Motor neuron (in vitro differentiated cells): ENCODE measurements around the gene CCDC13. TPM values are rescaled to one million over a fixed set of nuclear protein-coding genes. Genes with fewer than 3 reads are reported as not detected.

ENCODE experiments used
- ATAC-seq, 8 experiments: fragments of 200-7000 bp; cut with Tn5 transposase; replicated peaks in 6 of 8; 2 replicates each; pipeline ENCODE4 v1.8.0; 2021; ENCODE audit warnings: mild to moderate bottlenecking in 8 of 8, moderate library complexity in 8 of 8
- H3K27ac ChIP-seq, 2 donors: fragments of 250-450 bp; sonication (Bioruptor Pico); 2 replicates each; pipeline ENCODE4 v1.9.0; 2021; ENCODE audit warnings: antibody characterized with exemption in 2 of 2, mild to moderate bottlenecking in 2 of 2, moderate library complexity in 1 of 2
- H3K4me1 ChIP-seq, 2 donors: fragments of 250-450 bp; sonication (Bioruptor Pico); replicated peaks in 1 of 2; 2 replicates each; pipeline ENCODE4 v1.6.1; 2021; ENCODE audit warnings: antibody characterized with exemption in 2 of 2, mild to moderate bottlenecking in 2 of 2, moderate library complexity in 1 of 2
- H3K4me3 ChIP-seq, 5 donors: fragments of 250-450 bp; sonication (Bioruptor Pico); 2 replicates each; pipeline ENCODE4 v1.9.0; 2021; ENCODE audit warnings: antibody characterized with exemption in 5 of 5, mild to moderate bottlenecking in 5 of 5, moderate library complexity in 4 of 5
- WGBS, 10 experiments: fragments of 450-650 bp; shearing (Covaris generic); methylation state at CpG; one replicate each; pipeline ENCODE4 v1.0.0; 2022; 5-methylcytosine and 5-hydroxymethylcytosine counted together
- in situ Hi-C, 9 experiments: fragments of 400-800 bp; cut with MboI; loops; one replicate each; pipeline ENCODE4 v1.15.0; 2021; ENCODE audit warnings: low sequenced_read_pairs in 9 of 9, low pct_unique_long_range_greater_than_20kb in 2 of 9; ENCODE audit not compliant: unreplicated experiment in 9 of 9
- total RNA-seq, 8 experiments: library from RNA; unstranded; fragments of 300-600 nt; gene quantifications; 2 replicates each; pipeline versions ENCODE4 v1.2.3 to v1.2.4, GENCODE V29; 2022

The CCDC13 gene
- total RNA-seq, 8 experiments from 2014 or later, result 1.0 to 18.8 (median 1.5) TPM

GRCh38 chr3:42733501-42734262 is 39.4 kb downstream of the CCDC13 start:
- Histone ChIP-seq H3K4me1 (peaks cover 4 to 12% of the 10 kb centered on the region in 2 donors), H3K4me3 (no peak overlapping the region), H3K27ac (no peak overlapping the region)
- in situ Hi-C loops, result no loop called here
- ATAC-seq, result peak in 2 of 8 experiments; percentile 12 to 15
- 35 to 83% (median 73%) methylated on average over 1 to 7 of the region's 13 CpGs; no CpG with 5 or more reads in 5 of the 10 experiments for WGBS, 10 experiments

GRCh38 chr3:42732829-42733459 is 40.1 kb downstream of the CCDC13 start:
- ATAC-seq, result peak in 1 of 8 experiments; percentile 31
- WGBS, 10 experiments, result 65 to 100% (median 90%) methylated on average over 1 to 6 of the region's 9 CpGs; no CpG with 5 or more reads in 3 of the 10 experiments
- H3K27ac ChIP-seq, result no peak overlapping the region
- peaks cover 4 to 12% of the 10 kb centered on the region in 2 donors for H3K4me1 ChIP-seq
- no peak overlapping the region for H3K4me3 ChIP-seq
- in situ Hi-C loops, result no loop called here

- in situ Hi-C loops, result no loop called here
- Histone ChIP-seq H3K27ac (no peak overlapping the region), H3K4me3 (no peak overlapping the region), H3K4me1 (peaks cover 4 to 12% of the 10 kb centered on the region in 2 donors)
- 14 to 83% (median 75%) methylated on average over 1 to 2 of the region's 4 CpGs; no CpG with 5 or more reads in 7 of the 10 experiments for WGBS, 10 experiments
- ATAC-seq, result peak in 1 of 8 experiments; percentile 29
These were observed 40.7 kb downstream of the CCDC13 start for GRCh38 chr3:42732196-42732828.

GRCh38 chr3:42731476-42732195 is 41.4 kb downstream of the CCDC13 start:
- no peak for ATAC-seq

GRCh38 chr3:42730706-42731420 is 42.2 kb downstream of the CCDC13 start:
- no peak for ATAC-seq
- Histone ChIP-seq H3K4me3 (no peak overlapping the region), H3K4me1 (peaks cover 4 to 12% of the 10 kb centered on the region in 2 donors), H3K27ac (no peak overlapping the region)
- in situ Hi-C loops, result no loop called here
- 69 to 82% methylated on average over 3 of the region's 3 CpGs; no CpG with 5 or more reads in 8 of the 10 experiments for WGBS, 10 experiments

More at GRCh38 chr3:42731476-42732195, 41.4 kb downstream of the CCDC13 start:
- Histone ChIP-seq H3K4me3 (no peak overlapping the region), H3K4me1 (peaks cover 4 to 12% of the 10 kb centered on the region in 2 donors), H3K27ac (no peak overlapping the region)
- WGBS, 10 experiments, result 0 to 75% (median 60%) methylated on average over 1 to 5 of the region's 6 CpGs; no CpG with 5 or more reads in 5 of the 10 experiments
- in situ Hi-C loops, result no loop called here

DNA sequence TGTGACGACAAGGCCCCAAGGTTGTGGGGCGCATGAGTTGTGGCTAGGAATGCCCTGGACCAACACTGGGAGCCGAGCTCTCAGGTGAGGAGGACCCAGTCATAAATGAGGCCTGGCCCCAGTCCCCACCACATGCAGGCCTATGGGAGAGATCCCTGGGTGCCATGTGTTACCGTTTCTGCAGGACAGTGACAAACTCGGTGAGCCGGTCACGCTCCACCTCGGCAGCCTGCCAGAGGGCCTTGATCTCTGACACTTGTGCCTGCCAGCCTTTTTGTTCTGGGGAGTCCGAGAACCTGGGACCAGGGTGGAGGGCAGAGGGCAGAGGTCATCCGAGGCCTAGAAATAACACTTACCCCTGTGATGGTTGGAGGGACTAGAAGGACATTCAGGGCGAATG is 42.8 kb downstream of the CCDC13 start:
- 53 to 100% (median 93%) methylated on average over 1 to 6 of the region's 11 CpGs; no CpG with 5 or more reads in 5 of the 10 experiments for WGBS, 10 experiments
- peaks cover 4 to 12% of the 10 kb centered on the region in 2 donors for H3K4me1 ChIP-seq
- H3K4me3 ChIP-seq, result no peak overlapping the region
- no peak for ATAC-seq
- no peak overlapping the region for H3K27ac ChIP-seq
- in situ Hi-C loops, result no loop called here

DNA sequence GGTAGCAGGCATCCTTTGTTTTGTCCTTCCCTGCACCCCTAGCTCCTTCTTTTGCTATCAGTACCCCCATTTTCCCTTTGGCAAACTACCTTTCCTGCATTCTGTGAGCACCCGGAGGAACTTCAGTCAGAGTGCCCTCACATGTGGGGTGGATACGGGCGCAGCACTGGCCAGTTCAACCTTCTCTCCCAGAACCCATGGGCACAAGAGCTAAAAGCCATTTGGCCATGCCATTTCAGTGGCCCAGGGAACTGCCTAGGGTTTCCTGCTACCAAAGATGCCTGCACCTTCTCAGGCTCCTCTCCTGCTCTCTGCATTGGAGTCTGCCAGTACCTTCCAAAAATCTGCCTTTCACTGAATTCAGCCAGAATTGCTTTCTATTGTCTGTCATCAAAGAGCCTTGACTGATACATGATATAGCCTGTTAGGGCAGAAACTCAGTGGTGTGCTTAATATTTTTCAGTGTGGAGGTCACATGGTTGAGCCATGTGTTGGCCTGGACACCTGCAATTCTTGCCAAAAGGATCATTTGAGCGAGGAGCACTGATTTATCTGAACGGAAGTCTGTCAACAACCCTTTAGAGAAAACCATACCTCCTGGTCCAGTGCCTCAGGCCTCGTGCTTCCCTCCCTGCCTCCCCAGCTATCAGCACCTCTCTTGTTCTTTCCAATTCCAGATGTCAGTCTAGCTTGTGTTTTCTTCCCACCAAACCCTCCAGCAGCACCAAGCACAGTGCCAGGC is 43.5 kb downstream of the CCDC13 start:
- H3K4me3 ChIP-seq, result no peak overlapping the region
- no peak for ATAC-seq
- H3K27ac ChIP-seq, result no peak overlapping the region
- in situ Hi-C loops, result no loop called here
- WGBS, 10 experiments, result 0 to 94% (median 68%) methylated on average over 1 to 4 of the region's 6 CpGs; no CpG with 5 or more reads in 4 of the 10 experiments
- peaks cover 4 to 12% of the 10 kb centered on the region in 2 donors for H3K4me1 ChIP-seq

DNA sequence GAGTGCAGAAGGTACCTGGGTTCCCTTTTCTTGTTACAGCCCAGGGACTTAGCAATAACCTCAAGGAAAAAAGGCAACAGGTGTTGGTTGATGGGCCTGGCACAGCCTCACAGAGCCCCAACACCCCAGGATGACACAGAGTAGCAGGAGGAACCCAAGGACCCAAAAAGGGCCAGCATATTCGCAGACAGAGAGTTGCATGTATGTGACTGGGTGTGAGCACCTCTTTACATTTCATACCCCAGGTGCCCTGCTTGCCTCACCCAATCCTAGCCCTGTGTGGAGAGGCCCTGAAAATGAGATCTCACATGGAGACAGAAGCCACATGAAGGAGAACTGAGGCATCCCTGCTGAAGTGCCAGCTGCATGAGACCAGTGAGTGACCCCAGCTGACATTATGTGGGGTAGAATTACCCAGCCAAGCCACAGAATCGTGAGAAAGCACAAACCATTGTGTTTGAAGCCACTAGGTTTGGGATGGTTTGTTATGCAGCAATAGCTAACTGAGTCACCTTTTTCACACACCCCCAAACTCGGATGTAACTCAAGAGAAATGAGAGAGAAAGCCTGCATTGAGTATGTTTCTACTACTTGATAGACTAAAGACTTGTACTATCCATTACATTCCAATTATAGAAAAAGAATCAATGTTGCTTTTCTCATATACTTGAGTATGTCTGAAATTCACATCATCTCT is 44.2 kb downstream of the CCDC13 start:
- H3K27ac ChIP-seq, result no peak overlapping the region

GRCh38 chr3:42728056-42728455 is 45.0 kb downstream of the CCDC13 start:
- in situ Hi-C loops, result no loop called here
- WGBS, 10 experiments, result 0 to 100% (median 61%) methylated on average over 1 to 2 of the region's 3 CpGs; no CpG with 5 or more reads in 2 of the 10 experiments
- Histone ChIP-seq H3K4me1 (peaks cover 0 to 7% of the 10 kb centered on the region in 2 donors), H3K4me3 (no peak overlapping the region), H3K27ac (no peak overlapping the region)
- peak in 2 of 8 experiments; percentile 69 to 75 for ATAC-seq

More for the DNA sequence above, 44.2 kb downstream of the CCDC13 start:
- Histone ChIP-seq H3K4me1 (peaks cover 4 to 12% of the 10 kb centered on the region in 2 donors), H3K4me3 (no peak overlapping the region)
- ATAC-seq, result no peak
- WGBS, 10 experiments, result 38 to 100% (median 71%) methylated on average over 1 to 3 of the region's 3 CpGs; no CpG with 5 or more reads in 1 of the 10 experiments
- in situ Hi-C loops, result no loop called here

DNA sequence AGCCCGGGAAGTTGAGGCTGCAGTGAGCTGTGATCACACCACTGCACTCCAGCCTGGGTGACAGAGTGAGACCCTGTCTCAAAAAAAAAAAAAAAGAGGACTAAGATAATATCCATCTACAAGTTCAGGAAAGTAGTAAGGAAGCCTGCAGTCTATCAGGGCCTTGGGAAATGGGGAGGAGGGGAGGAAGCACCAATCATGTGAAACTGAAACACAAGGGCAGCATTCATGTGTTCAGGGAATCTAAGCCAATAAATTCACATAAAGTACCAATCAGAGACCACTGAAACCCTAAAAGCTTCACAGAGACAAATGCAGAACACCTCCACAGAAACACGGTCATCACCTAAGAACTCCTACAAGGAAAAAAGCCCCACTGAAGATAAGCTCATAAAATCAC is 47.6 kb downstream of the CCDC13 start:
- H3K4me3 ChIP-seq, result no peak overlapping the region
- no peaks in the 10 kb centered on the region for H3K4me1 ChIP-seq
- WGBS, 10 experiments, result 50 to 93% (median 74%) methylated on average over 1 to 2 of the region's 2 CpGs; no CpG with 5 or more reads in 1 of the 10 experiments
- ATAC-seq, result no peak
- no peak overlapping the region for H3K27ac ChIP-seq
- in situ Hi-C loops, result no loop called here

- H3K4me1 ChIP-seq, result no peaks in the 10 kb centered on the region
- in situ Hi-C loops, result no loop called here
- ATAC-seq, result peak in 3 of 8 experiments; percentile 80 to 87 (median 85)
- H3K4me3 ChIP-seq, result no peak overlapping the region
- 33 to 100% (median 69%) methylated on average over 1 to 2 of the region's 2 CpGs; no CpG with 5 or more reads in 4 of the 10 experiments for WGBS, 10 experiments
- H3K27ac ChIP-seq, result no peak overlapping the region
These were observed 49.8 kb downstream of the CCDC13 start for GRCh38 chr3:42723219-42723618.
